GM04504 (cell line): ENCODE measurements around the gene GRB7.
"Not testable (repeated sequence)": the region's sequence is repeated elsewhere in the genome, so short reads cannot be mapped to it uniquely, and the experiment has no call there.

ENCODE experiments used
- DNase-seq: peaks from one replicate; pipeline ENCODE4 v3.0.0-alpha.2; 2012; ENCODE audit warnings: low read depth

GRB7 gene

GRCh38 chr17:39732586-39732985, 5.2 kb upstream of the GRB7 start:
- DNase-seq: no peak

DNA sequence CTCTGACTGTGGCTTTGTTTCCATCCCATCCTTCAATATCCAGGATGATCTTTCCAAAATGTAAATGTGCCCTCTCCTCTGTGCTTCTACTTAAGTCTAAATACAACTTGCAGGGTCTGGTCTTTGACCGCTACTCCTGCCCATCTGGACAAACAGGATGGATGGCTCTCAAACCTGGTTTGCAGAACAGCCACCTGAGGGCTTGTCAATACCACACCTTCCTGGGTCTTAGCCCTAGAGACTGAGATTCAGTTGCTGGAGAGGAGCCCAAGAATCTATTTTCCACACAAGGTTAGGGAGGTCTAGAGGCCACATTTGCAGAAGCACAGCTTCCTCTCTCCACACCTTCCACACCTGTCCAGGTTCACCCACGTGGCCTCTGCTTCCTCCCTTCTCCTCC, 1.9 kb upstream of the GRB7 start:
- no peak for DNase-seq

GRCh38 chr17:39736319-39737165, 1.2 kb upstream of the GRB7 start:
- DNase-seq: no peak

DNA sequence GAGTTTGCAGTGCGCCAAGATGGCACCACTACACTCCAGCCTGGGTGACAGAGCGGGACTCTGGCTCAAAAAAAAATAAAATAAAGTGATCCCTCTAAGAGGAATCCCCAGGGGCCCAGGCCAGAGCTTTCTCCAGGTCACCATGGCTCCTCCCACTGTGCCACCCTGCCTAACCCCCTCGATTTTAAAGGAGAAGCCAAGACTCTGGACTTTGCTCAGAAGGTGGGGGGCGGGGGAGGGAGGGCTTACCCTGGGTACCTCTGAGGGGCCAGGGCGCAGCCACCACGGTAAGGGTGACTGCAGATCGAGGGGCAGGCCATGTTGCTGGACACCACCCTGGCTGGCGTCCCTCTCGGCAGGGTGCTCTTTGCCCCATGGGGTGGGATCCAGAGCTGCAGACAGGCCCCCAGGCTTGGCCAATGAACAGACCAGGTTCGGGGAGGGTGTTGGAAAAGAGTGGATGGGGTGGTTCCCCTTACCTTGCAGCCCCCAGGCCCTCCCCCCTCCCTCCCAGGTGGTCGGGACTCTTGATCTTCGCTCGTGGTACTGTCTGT, 455 bp upstream of the GRB7 start:
- no peak for DNase-seq

DNA sequence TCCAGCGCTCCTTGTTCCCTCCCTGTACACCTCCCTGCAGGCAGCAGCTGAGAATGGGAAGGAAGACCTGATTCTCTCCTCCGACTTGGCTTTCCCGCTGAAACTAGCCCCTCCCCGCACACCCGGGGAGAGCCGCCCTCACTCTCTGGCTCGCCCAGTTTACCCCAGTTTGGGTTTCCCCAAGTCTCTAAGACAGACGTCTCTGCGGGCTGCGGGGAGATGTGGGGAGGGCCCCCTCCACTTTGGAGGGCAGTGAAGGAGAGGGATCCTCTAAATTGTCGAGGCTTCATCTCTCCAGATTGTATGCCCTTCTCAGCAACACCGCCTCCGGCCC, 797 bp downstream of the GRB7 start:
- no peak for DNase-seq

DNA sequence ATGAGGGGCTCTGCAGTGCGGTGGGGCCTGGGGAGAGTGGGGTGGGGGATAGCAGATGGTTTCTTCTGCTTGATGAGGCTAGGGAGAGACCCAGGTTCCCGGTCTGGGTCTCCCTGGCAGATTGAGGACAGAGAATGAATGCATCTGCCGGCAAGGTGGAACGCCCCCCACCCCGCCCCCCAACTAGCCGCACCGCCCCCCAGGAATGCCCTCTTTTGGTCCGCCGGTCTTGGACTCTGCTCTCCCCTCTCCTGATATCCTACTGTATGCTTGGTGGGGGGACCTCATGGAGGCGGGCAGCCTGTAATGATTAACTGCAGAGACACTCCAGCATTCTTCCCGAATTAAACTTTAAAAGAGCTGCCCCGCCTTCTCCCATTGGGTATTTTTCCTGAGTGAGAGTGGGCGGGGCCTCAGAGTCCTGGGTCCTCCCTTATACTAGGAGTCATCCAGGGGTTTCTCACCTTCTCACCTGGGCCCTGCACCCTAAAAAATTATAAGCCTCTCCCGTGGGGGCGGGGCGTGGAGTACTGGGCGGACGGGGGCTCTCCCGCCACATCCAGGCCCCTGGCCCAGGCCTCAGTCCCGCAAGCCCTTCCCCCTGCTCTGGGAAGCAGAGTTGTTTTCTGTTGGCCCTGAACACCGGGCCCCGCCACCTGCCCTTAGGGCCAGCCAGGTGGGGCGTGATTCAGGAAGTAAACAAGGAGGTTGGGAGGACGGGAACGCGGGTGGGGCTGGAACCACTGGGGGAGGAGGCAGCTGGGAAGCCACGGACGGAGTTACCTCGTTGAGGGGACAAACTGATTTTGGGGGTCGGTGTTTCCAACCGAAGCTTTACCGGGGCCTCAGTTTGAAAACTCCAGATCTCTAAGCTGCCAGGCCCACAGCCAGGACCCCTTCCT, 1.5 kb downstream of the GRB7 start:
- no peak for DNase-seq

- DNase-seq: no peak
These were observed 2.2 kb downstream of the GRB7 start for GRCh38 chr17:39739885-39740356.

DNA sequence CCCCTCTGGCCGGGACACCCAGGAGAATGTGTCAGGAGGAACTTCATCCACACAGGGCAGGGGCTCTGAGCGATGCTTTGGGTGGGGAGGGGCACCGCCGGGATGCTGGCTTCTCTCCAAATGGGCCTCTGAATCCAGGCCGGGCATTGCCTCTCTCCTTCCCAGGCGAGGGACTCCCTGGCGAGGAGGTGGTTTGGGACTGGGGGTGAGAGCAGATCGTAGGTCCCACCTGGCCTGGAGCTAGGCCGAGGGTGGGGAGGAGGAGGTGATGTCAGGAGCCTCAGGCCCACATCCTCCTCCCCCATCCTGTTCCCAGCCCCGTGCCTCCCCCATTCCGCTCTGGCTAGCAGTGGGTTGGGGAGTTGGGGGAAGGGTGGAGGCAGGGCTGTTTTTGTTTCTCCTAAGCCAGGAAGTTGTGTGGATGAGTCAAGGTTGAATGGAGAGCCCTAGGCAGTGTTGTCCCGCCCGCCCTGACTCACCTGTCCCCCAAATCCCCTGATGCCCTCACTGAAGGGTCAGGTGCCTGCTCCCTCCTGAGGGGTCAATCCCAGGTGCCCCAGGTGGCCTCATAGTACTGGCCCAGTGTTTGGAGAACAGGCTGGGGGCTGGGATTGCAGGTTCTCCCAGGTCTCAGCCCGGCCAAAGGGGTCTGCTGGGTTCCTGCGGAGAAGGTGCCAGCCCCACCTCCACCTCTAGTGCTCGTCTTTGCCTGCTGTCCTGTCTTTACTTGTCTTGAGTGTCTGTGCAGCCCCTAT, 2.8 kb downstream of the GRB7 start:
- DNase-seq: no peak

DNA sequence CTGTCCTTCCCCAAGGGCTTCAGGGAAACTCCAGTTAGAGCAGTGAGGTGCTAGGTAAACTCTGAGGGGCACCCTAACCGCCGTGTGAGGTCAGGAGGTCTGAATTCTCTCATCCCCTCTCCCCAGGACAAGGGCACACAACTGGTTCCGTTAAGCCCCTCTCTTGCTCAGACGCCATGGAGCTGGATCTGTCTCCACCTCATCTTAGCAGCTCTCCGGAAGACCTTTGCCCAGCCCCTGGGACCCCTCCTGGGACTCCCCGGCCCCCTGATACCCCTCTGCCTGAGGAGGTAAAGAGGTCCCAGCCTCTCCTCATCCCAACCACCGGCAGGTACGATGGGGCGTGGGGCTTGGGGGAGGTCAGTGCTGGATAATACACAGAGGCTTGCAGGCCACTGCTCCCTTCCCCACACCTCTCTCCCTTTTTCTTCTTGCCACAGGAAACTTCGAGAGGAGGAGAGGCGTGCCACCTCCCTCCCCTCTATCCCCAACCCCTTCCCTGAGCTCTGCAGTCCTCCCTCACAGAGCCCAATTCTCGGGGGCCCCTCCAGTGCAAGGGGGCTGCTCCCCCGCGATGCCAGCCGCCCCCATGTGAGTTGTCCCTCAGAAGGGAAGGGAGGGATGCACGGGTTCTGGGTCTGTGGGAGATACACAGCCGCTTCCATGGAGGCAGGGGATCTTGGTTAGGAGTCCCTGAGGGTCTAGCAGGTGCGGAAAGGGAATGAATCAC, 4.6 kb downstream of the GRB7 start:
- DNase-seq: no peak

GRCh38 chr17:39742856-39743436, 5.2 kb downstream of the GRB7 start:
- no peak for DNase-seq

DNA sequence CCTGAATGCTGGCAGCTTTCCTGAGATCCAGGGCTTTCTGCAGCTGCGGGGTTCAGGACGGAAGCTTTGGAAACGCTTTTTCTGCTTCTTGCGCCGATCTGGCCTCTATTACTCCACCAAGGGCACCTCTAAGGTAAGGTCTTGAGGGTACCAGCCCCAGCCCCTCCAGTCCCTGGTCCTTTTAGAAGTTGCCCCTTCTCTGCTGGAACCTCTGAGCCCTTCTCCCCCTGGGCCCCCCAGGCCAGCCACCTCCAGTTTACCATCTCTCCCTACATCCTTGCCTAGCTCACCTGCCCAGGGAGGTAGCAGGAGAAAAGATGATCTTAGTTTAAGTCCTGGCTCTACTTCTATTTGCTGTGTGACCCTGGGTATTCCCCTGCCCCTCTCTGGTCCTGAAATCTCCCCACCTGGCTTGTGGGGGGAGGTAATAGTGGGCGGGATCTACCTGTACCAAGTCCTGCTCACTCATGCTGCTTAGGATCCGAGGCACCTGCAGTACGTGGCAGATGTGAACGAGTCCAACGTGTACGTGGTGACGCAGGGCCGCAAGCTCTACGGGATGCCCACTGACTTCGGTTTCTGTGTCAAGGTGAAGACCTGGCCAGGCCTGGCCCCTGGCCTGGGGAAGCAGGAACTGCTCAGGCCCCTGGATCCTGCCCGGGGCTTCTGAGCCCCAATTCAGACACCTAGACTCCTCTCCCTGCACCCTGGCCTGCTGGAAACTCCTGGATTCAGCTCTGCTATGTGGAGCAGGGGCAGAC, 6.5 kb downstream of the GRB7 start:
- no peak for DNase-seq

DNA sequence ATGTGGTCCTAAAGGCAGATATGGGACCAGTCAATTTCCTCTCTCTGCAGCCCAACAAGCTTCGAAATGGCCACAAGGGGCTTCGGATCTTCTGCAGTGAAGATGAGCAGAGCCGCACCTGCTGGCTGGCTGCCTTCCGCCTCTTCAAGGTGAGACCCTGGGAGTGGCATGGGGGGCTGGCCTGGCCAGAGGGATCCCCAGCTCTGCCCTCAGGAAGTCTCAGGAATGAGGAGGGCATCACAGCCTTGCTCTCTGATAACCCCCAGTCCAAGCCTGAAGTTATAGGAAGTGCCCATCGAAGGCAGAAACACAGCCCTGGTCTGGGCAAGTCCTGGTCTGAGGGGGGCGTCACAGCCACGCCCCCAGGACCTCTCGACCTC, 7.1 kb downstream of the GRB7 start:
- no peak for DNase-seq

- DNase-seq: no peak
These were observed 7.8 kb downstream of the GRB7 start for GRCh38 chr17:39745335-39746144.

DNA sequence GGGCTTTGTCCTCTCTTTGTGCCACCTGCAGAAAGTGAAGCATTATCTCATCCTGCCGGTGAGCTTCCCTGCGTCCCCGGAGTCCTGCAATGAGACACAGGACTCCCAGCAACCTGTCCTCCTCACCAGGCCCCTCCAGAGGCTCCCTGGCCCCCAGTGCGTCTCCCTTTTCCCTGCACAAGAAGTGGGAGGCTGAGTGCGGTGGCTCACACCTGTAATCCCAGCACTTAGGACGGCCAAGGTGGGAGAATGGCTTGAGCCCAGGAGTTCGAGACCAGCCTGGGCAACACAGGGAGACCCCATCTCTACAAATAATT, 8.4 kb downstream of the GRB7 start:
- no peak for DNase-seq

DNA sequence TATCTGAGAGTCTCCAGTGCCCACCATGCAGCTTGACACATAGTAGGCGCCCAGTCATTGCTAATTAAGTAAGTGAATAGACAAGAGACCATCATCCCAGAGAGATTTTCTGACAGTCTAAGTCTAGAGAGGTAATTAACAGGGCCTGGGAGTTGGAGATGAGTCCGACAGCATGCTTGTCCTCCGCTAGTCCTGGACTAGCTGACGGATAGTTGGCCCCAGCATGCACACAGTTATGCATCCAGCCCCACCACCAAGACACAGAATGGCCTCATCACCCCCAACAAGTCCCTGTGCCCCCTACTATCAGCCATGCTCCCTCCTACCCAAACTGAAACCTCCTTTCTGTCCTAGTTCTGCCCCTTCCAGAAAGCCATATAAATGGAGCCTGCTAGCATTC, 10.0 kb downstream of the GRB7 start:
- no peak for DNase-seq

DNA sequence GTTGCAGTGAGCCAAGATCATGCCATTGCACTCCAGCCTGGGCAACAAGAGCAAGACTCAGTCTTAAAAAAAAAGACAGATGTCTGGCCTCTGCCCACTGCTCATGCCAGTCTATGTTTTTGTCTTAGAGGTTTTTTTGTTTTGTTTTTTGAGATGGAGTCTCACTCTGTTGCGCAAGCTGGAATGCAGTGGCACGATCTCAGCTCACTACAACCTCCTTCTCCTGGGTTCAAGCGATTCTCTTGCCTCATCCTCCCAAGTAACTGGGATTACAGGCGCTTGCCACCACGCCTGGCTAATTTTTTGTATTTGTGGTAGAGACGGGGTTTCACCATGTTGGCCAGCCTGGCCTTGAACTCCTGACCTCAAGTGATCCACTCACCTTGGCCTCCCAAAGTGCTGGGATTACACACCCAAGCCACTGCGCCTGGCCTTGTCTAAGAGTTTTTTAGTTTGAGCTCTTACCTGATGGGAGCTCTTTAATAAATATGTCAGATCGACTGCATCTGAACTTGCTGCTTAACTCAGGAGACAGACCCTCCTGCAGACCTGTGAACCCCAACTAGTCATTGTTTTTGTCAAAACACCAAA, 10.8 kb downstream of the GRB7 start:
- not testable (repeated sequence) for DNase-seq

- no peak for DNase-seq
These were observed 12.6 kb downstream of the GRB7 start for GRCh38 chr17:39750131-39751015.

DNA sequence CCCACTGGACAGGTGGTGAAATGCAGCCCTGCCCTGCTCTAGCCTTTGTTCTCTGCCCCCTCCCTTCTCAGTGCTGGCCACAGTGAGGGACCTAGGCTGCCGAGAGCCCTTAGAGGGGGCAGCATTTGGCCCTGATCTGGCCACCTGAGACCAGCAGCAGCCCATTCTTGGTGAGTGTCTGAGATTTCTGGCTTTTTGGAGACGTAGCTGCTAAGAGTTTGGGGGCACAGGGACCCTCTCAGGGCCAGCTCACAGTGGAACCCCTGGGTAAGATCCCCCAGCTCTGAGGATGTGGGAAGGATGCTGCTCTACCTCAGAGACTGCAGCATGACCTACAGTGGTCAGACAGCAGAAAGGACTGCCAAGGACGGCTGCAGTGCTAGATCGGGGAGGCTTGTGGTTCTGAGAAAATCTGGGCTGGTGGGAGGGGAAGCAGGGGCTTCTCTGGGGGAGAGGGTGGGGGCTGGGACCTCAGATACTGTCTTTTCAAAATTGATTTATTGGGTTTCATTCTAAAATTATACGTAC, 13.3 kb downstream of the GRB7 start:
- DNase-seq: no peak
